Right lobe of liver (tissue), 6 donors: ENCODE results near the gene PRICKLE3. TPM values are rescaled to one million over a fixed set of nuclear protein-coding genes. Genes with fewer than 3 reads are reported as not detected.
A peak's percentile ranks its signal among the peaks of the same experiment; 100 is the strongest.

Source experiments
- ATAC-seq, 4 donors: fragments of 200-7000 bp; cut with Tn5 transposase; one replicate each; pipeline ENCODE4 v1.9.1; 2020; ENCODE audit warnings: mild to moderate bottlenecking in 4 of 4, moderate library complexity in 4 of 4
- DNase-seq, 3 donors: peaks; one replicate each; pipeline ENCODE4 v3.0.0-alpha.2; 2020
- H3K27ac ChIP-seq, 3 donors: fragments of 200-600 bp; one replicate each; pipeline ENCODE4 v1.8.0; 2022
- H3K27me3 ChIP-seq, 2 donors: fragments of 200-600 bp; one replicate each; pipeline ENCODE4 v1.8.0; 2022
- H3K36me3 ChIP-seq, 4 donors: fragments of 200-600 bp; sonication (generic) in 1 of 4; one replicate each; pipeline versions ENCODE4 v1.5.1 to v1.8.0; 2017 to 2022; ENCODE audit warnings: control low read depth in 1 of 4
- H3K4me1 ChIP-seq, 4 donors: fragments of 200-600 bp; sonication (generic) in 1 of 4; one replicate each; pipeline versions ENCODE4 v1.5.1 to v1.8.0; 2017 to 2022; ENCODE audit warnings: control low read depth in 1 of 4
- H3K4me3 ChIP-seq, 3 donors: fragments of 200-600 bp; one replicate each; pipeline ENCODE4 v1.8.0; 2022
- H3K9me3 ChIP-seq, 4 donors: fragments of 200-600 bp; sonication (generic) in 1 of 4; one replicate each; pipeline versions ENCODE4 v1.5.1 to v1.8.0; 2017 to 2022; ENCODE audit warnings: control low read depth in 1 of 4
- CTCF ChIP-seq, 4 donors: fragments of 200-600 bp in 3 of 4; fragments of 450-650 bp in 1 of 4; IDR thresholded peaks; one replicate each; pipeline versions ENCODE4 v1.5.1 to v1.8.0; 2016 to 2022; ENCODE audit warnings: antibody characterized with exemption in 4 of 4, mild to moderate bottlenecking in 2 of 4
- POLR2A ChIP-seq: fragments of 450-650 bp; IDR thresholded peaks from one replicate; pipeline ENCODE4 v1.6.1; 2017; ENCODE audit warnings: antibody characterized with exemption, mild to moderate bottlenecking
- WGBS: methylation state at CpG from one replicate; pipeline ENCODE4 v1.1.6; 2018; ENCODE audit warnings: low coverage, low lambda C conversion rate; ENCODE audit not compliant: insufficient coverage; ENCODE audit errors: missing lambda C conversion rate; 5-methylcytosine and 5-hydroxymethylcytosine counted together
- intact Hi-C, 2 donors: fragments of 100-400 bp; cut with DNase I; formaldehyde crosslinking; loops; one replicate each; pipeline versions ENCODE4 v1.11.2 to v1.14.1; 2022
- total RNA-seq, 6 experiments: library from RNA; depleted of rRNA in 2 of 6; stranded (reverse); fragments of >200 nt in 2 of 6; fragmentation: NEBNext Ultra II Directional in 3 of 6; extraction: Animal tissue kit (Norgen Biotek cat#: 25700) in 3 of 6; gene quantifications; one replicate each; pipeline versions ENCODE4 v1.1.0 to v1.2.4, GENCODE V29; 2016 to 2023
- donor health status: DM: no; HTN: yes; CAD: no.
- donor health status: DM: no; HTN: no; CAD: no.
- donor health status: DM: no; HTN: no; CAD: no.
- donor health status: DM: no; HTN: yes; CAD: no.
- donor health status: DM: no; HTN: yes; CAD: no.

Gene PRICKLE3
- total RNA-seq, 6 experiments from 2014 or later = 3.8 to 6.4 (median 5.0) TPM

DNA sequence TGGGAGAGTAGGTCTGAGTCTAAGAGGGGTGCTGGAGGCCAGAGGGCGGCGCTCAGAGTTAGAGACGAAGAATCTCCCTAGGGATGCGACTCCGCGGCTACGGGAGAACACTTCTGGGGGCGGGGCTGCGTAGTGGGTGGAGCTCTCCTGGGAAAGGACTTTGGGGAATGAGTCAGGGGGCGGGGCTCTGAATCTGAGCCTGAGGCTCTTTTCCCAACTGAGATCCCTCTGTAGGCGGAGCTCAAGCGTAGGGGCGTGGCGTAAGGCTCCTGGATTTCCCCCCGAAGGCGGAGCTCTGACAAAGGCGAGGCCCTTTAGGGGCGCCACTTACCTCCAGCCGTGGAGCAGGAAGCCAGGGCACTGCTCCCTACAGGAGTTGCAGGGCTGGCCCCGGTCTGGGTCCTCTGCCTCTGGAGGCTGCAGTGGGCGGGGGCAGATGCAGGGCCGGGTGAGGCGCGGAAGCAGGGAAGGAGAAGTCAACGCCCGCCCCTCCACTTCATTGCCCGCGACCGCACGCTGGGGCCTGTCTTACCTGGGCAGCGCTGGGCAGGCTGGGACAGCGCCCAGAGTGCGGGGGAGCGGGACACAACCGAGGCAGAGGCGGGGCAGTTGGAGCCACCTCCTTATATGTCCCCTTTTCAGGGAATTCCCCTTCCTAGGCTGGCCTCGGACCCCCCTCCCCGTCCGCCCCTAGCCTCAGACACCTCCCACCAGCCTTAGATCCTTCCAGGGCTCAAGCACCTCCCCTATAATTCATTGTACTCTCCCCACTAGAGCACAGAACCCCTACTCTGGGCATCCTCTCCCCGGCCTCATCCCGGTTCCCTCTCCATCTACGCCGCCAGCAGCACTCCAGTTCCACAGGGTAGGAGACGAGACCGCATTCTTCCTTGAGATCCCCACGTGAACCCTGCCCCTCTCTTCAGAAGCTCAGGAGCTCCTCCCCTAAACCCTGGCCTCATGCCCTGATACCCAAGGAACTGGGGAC is 1.6 kb downstream of the PRICKLE3 start:
- DNase-seq (peak in 2 of 3 donors; percentile 66 to 75), ATAC-seq (peak; percentile 30 to 51 (median 36))
- Histone ChIP-seq H3K27me3 (no peaks in the 10 kb centered on the region), H3K9me3 (no peaks in the 10 kb centered on the region), H3K4me1 (no peaks in the 10 kb centered on the region), H3K36me3 (peaks cover 0 to 4% (median 0%) of the 10 kb centered on the region in 4 donors), H3K4me3 (peak overlapping the region in 1 of 3 donors; percentile 48), H3K27ac (peak overlapping the region in 1 of 3 donors; percentile 28)
- TF ChIP-seq CTCF (IDR thresholded peaks at IDR 0.05) (no peak), POLR2A (no peak)
- intact Hi-C loops = no loop called here
- WGBS = 51% methylated on average over 16 of the region's 46 CpGs

- DNase-seq (no peak), ATAC-seq (no peak)
- intact Hi-C loops = no loop called here
- Histone ChIP-seq H3K27ac (no peak overlapping the region), H3K9me3 (no peaks in the 10 kb centered on the region), H3K4me3 (no peak overlapping the region), H3K4me1 (no peaks in the 10 kb centered on the region), H3K36me3 (peaks cover 0 to 4% (median 0%) of the 10 kb centered on the region in 4 donors), H3K27me3 (no peaks in the 10 kb centered on the region)
- no peak for TF ChIP-seq POLR2A
- TF ChIP-seq CTCF (IDR thresholded peaks at IDR 0.05) = no peak
- WGBS = 80% methylated on average over 3 of the region's 18 CpGs
These were observed 2.4 kb downstream of the PRICKLE3 start for GRCh38 chrX:49183701-49184281.

- intact Hi-C loops = no loop called here
- H3K9me3 ChIP-seq = no peaks in the 10 kb centered on the region
- no peaks in the 10 kb centered on the region for H3K4me1 ChIP-seq
- DNase-seq (no peak), ATAC-seq (no peak)
- peaks cover 0 to 4% (median 0%) of the 10 kb centered on the region in 4 donors for H3K36me3 ChIP-seq
- no peak overlapping the region for H3K27ac ChIP-seq
- WGBS = 80% methylated on average over 2 of the region's 2 CpGs
- no peaks in the 10 kb centered on the region for H3K27me3 ChIP-seq
- no peak for TF ChIP-seq POLR2A
- no peak for TF ChIP-seq CTCF (IDR thresholded peaks at IDR 0.05)
- H3K4me3 ChIP-seq = no peak overlapping the region
These were observed 6.8 kb downstream of the PRICKLE3 start for GRCh38 chrX:49179358-49179757.

DNA sequence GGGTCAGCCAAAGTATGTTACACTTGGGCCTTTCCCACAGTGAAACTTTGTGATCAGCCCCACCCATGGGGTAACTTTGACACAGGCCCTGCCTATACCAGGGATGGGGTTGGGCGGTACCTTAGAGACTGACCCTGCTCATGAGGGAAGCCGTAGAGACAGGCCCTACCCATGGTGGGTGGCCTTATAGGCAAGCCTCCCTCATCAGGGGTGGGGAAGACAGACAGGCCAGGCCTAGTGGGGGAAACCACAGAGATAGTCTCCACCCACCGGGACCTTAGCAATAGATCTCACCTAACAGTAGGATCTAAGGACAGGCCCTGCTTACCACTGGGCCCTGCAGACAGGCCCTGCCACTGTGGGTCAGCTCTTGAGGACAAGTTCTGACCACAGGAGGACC is 7.6 kb downstream of the PRICKLE3 start:
- 100% methylated on average over 1 of the region's 3 CpGs for WGBS
- H3K27me3 ChIP-seq = no peaks in the 10 kb centered on the region
- intact Hi-C loops = no loop called here
- H3K9me3 ChIP-seq = no peaks in the 10 kb centered on the region
- peaks cover 0 to 4% (median 0%) of the 10 kb centered on the region in 4 donors for H3K36me3 ChIP-seq
- ATAC-seq (no peak), DNase-seq (no peak)
- TF ChIP-seq POLR2A (no peak), CTCF (IDR thresholded peaks at IDR 0.05) (no peak)
- no peak overlapping the region for H3K27ac ChIP-seq
- no peak overlapping the region for H3K4me3 ChIP-seq
- H3K4me1 ChIP-seq = no peaks in the 10 kb centered on the region
